Measurements from ENCODE around the gene POLR2A.

DNA sequence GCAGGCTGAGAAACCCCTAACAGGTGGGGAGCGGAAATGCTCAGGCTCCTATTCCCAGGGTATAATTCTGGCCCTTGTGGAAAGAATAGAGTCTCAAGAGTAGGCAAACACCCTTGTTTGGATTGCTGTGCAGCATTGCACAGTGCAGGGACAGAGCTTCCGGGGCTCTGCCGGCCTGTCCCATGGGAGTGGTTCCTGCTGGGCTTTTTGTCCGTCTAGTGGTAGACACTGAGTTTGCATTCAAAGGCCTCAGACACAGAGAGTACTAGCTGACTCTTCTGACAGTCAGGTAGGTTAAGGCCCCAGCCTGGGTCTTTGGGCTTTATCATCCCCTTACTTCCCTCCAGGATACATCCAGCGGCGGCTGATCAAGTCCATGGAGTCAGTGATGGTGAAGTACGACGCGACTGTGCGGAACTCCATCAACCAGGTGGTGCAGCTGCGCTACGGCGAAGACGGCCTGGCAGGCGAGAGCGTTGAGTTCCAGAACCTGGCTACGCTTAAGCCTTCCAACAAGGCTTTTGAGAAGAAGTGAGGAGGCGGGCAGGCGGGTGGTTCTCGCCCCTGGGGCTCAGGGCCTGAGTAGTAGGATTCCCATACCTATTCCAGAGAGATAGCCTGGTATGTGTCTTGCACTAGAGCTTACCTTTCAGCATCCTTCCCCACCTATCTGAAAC is 18.1 kb downstream of the POLR2A start:
- TF ChIP-seq CTCF (conservative IDR thresholded peaks at IDR 0.05 in 1 of 2, IDR thresholded peaks at IDR 0.05 in 1 of 2; ENCODE audit: extremely low read depth in 1 of 2, insufficient read depth in 1 of 2, low read depth in 1 of 2, low read length in 2 of 2) (no peak), EZH2 (IDR thresholded peaks at IDR 0.05; ENCODE audit: borderline replicate concordance, low read length) (no peak)

Data from mammary epithelial cell (primary cell).